GM12873 (cell line): ENCODE measurements around the gene C1orf21.

Experiments
- TF ChIP-seq, protein P1 (sequence below): IDR thresholded peaks from 2 replicates; pipeline ENCODE4 v1.5.1; 2012; ENCODE audit warnings: low read depth, mild to moderate bottlenecking, moderate library complexity, low read length, control low read depth; ENCODE audit not compliant: insufficient read depth; ENCODE audit errors: missing control alignments

C1orf21 gene

DNA sequence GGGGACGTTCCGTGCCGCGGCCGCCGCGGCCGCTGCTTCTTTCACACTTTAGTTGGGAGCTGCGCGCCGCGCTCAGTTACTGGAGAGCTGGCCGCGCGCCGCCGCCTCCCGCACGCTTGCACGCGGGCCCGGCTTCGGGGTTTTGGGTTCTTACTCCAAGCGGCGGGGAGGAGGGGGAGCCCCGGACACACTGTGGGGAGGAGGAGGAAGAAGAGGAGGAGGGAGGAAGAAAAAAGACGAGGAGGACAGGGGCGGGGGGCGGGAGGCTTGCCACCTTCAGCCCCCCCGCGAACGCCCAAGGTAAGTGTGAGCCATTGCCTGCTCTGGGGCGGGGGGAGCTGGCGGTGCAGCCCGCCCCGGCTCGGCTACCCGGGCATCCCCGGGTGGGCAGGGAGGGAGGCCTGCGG, 243 bp downstream of the C1orf21 start:
- TF ChIP-seq, protein P1, sequence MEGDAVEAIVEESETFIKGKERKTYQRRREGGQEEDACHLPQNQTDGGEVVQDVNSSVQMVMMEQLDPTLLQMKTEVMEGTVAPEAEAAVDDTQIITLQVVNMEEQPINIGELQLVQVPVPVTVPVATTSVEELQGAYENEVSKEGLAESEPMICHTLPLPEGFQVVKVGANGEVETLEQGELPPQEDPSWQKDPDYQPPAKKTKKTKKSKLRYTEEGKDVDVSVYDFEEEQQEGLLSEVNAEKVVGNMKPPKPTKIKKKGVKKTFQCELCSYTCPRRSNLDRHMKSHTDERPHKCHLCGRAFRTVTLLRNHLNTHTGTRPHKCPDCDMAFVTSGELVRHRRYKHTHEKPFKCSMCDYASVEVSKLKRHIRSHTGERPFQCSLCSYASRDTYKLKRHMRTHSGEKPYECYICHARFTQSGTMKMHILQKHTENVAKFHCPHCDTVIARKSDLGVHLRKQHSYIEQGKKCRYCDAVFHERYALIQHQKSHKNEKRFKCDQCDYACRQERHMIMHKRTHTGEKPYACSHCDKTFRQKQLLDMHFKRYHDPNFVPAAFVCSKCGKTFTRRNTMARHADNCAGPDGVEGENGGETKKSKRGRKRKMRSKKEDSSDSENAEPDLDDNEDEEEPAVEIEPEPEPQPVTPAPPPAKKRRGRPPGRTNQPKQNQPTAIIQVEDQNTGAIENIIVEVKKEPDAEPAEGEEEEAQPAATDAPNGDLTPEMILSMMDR = no peak

DNA sequence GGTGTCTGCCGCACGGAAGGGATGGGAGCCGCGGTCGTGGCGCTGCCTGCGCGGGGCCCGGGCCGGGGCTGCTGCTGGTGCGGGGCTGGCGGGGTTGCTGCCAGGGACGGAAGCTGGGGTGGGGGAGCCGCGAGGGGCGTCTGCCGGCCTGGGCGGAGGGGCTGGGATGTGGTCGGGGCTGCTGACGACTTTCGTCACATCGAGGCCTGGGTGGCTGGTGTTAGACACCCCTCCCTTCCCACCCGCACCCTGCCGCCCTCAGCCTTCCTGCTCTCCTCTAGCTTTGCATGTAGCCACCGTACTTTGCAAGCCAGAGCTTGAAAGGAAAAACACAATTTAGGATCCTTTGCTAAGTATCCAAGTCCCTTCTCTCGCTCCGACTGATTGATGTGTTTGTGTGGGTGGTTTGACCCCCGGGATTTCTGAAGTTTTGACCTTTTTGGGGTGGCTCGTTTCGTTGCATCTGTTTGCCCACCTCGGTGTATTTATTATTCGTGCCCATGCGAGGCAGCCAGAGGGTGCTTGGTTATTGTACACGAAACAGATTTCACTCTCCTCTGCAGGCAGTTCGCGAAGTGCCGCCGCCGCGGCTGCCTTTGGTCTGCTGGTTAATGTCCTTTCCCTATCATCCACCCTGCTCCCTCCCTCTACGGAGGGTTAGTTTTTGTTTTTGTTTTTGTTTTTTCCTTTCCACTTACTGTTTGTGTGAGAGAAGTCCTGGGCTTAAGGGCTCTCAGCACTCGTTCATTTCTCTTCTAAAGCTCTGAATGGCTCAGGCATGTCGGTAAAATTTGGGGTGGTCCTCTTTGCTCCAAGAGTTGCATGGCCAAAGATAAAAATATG, 868 bp downstream of the C1orf21 start:
- TF ChIP-seq, protein P1 = no peak

DNA sequence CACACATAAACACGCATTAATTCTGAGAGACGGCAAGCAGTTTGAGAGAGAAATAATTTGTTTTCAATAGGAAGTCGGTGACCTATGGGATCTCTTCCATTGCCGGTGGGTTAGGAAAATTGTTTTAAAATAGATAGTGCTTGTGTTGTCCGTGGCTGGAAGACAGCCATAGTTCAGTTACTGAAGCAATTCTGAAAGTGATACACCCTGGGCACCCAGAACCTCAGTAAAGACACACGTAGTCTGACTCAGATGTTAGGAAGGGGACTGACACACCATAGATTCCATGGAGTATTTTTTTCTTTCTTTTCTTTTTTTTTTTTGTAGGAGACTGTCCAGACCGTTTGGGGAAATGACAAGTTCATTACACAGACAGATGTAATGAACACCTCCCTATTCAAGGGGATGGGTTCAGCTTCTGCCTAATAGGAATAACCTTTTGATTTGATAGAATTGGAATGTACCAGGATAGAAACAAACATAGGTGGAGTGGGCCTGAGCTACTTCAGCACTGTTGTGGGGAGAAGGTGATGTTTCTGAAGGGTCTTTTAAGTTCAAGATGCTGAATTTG, 1.6 kb downstream of the C1orf21 start:
- TF ChIP-seq, protein P1 = no peak

DNA sequence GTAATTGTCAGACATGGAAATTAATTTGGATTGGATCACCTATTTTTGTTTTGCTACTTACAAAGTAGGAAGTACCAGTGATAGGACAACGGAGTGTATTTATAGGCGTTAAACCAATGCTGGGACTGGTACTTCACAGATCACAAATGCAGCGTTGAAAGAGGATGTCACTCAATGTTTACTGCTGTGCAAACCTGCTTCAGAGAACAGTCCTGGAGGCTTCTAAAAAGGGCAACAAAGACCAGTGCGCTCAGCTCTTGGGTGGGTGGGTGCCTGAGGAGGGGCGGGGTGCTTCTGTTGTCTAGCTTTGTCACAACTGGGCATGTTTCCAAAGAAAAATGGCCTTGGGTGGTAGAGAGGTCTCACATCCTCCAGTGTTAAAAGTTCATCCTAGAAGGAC, 2.1 kb downstream of the C1orf21 start:
- TF ChIP-seq, protein P1 = no peak

DNA sequence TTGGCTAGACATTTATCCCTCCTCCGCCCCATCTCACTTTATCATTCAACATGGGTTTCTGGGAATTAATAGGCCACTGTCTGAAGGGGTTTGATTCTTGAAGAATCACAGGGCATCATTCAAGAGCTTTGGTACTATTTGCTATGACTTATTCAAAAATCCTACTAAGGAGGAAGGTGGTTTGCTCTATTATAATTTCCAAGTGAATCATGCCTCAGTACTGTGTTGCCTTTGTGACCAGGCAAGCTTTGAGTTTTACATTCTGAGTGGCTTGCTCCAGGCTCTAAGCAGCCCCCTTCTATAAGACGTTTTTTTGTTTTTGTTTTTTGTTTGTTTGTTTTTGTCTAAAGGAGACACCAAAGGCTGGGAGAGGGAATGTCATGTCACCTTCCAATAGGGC, 2.6 kb downstream of the C1orf21 start:
- TF ChIP-seq, protein P1 = no peak

DNA sequence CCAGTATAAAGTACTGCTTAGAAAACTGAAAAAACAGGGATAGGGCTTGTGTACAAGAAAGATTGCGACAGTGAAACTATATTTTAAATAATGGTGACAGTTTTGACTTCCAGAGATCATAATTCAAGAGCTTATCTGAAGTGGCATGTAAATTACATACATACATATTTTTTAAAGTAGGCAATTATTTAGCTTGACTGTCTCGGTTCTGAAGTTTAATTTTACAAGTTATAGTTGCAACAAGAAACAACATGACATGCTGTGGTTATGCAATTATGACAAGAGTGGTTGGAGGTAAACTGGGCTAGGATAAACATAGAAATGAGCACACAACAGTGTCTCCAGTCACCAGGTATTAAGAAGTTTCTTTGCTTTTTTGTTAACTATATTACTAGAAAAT, 4.1 kb downstream of the C1orf21 start:
- TF ChIP-seq, protein P1 = no peak

DNA sequence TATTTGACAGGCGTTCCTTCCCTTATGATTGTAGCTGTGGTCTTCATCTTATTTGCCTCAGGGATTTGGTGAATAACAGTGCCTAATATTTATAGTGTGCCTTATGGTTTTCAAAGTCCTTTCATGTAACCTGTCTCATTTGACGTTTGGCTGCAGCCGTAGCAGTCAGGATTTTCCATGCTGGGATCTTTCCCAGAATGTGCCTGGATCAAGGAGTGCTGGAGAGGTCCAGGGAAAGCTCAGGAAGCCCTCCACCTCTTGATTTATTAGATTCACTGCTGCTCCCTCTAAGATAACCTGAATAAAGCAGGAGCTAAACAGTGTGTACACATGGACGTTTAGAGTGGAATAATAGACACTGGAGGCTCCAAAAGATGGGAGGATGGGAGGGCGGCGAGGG, 5.2 kb downstream of the C1orf21 start:
- TF ChIP-seq, protein P1 = no peak
